GM19099 (cell line): ENCODE data around the gene ADAR.

ENCODE experiments used
- POLR2A ChIP-seq: IDR thresholded peaks from 3 replicates; pipeline ENCODE4 v1.6.1; 2011; ENCODE audit warnings: low read depth; ENCODE audit not compliant: insufficient read length; ENCODE audit errors: extremely low read depth

Gene ADAR, protein sequence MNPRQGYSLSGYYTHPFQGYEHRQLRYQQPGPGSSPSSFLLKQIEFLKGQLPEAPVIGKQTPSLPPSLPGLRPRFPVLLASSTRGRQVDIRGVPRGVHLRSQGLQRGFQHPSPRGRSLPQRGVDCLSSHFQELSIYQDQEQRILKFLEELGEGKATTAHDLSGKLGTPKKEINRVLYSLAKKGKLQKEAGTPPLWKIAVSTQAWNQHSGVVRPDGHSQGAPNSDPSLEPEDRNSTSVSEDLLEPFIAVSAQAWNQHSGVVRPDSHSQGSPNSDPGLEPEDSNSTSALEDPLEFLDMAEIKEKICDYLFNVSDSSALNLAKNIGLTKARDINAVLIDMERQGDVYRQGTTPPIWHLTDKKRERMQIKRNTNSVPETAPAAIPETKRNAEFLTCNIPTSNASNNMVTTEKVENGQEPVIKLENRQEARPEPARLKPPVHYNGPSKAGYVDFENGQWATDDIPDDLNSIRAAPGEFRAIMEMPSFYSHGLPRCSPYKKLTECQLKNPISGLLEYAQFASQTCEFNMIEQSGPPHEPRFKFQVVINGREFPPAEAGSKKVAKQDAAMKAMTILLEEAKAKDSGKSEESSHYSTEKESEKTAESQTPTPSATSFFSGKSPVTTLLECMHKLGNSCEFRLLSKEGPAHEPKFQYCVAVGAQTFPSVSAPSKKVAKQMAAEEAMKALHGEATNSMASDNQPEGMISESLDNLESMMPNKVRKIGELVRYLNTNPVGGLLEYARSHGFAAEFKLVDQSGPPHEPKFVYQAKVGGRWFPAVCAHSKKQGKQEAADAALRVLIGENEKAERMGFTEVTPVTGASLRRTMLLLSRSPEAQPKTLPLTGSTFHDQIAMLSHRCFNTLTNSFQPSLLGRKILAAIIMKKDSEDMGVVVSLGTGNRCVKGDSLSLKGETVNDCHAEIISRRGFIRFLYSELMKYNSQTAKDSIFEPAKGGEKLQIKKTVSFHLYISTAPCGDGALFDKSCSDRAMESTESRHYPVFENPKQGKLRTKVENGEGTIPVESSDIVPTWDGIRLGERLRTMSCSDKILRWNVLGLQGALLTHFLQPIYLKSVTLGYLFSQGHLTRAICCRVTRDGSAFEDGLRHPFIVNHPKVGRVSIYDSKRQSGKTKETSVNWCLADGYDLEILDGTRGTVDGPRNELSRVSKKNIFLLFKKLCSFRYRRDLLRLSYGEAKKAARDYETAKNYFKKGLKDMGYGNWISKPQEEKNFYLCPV

DNA sequence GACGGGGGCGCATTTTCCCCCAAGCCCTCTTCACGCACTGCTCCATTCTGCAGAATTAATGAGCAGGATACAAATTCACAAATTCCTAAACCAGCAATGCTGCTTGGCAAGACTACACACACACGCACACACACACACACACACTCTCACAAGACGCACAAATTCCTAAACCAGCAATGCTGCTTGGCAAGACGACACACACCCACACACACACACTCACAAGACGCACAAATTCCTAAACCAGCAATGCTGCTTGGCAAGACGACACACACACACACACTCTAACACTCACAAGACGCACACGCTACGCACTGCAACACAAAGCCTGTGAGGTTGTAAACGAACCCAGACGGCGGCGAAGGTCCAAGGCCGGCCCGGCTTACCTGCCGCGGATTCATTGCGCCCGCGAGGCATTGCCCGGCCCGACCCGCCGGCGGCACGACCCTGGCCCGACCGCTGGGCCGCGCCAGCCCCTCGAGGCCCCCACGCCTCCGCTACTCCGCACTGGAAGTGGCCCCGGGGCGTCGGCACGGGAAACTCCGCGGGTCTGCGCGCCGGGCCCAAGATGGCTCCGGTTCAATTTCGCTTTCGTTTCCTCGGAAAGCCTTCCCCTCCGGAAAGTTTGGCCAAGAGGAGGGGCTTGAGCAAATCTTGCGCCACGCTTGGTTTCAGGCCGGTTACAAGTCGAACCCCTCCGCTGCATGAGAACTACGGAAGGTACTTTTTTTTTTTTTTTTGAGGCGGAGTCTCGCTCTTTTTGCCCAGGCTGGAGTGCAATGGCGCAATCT is at the start of gene ADAR:
ADAR (minus strand) TSS at position 578 of the 788 bp plus-strand sequence; CDS start at position 398, 180 bp downstream.
- peak; percentile 84 for TF ChIP-seq POLR2A

- TF ChIP-seq POLR2A: no peak
These were observed 49.6 kb upstream of the ADAR start for GRCh38 chr1:154657556-154657955.

GRCh38 chr1:154652893-154653292 is 44.9 kb upstream of the ADAR start:
- no peak for TF ChIP-seq POLR2A

- no peak for TF ChIP-seq POLR2A
These were observed 33.5 kb upstream of the ADAR start for GRCh38 chr1:154641534-154641933.

GRCh38 chr1:154639876-154640275 is 31.9 kb upstream of the ADAR start:
- TF ChIP-seq POLR2A: no peak

DNA sequence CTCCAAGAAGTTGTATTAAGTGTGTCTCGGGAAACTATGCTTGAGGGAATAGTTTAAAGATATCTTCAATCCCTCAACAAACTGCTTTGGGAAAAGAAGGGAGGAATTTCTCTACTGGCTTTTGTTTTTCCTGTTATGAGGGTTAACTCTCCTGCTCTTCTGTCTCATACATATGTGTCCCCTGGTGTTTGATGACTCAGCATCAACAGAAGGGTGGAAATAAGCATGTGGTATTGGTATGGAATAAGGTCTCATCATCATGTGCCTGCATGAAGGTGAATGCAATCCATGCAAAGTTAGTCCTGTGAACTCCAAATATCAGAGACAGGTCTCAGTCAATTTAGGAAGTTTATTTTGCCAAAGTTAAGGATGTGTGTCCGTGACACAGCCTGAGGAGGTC is 27.2 kb upstream of the ADAR start:
- TF ChIP-seq POLR2A: no peak

DNA sequence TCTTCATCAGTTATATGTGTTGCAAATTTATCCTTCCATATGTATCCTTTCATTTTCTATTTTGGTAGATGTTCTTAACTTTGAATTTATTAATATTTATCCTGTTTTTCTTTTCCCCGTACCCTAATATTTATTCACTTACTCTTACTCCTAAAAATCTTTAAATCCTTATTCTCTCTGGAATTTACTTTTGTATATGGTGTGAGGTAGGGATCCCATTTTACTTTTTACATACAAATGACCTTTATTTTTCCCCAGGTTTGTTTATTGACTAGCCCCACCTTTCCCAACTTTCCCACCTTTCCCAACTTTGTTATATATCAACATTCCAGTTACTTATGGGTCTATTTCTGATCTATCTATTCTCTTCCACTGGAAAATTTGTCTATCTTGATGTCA is 21.7 kb upstream of the ADAR start:
- no peak for TF ChIP-seq POLR2A

DNA sequence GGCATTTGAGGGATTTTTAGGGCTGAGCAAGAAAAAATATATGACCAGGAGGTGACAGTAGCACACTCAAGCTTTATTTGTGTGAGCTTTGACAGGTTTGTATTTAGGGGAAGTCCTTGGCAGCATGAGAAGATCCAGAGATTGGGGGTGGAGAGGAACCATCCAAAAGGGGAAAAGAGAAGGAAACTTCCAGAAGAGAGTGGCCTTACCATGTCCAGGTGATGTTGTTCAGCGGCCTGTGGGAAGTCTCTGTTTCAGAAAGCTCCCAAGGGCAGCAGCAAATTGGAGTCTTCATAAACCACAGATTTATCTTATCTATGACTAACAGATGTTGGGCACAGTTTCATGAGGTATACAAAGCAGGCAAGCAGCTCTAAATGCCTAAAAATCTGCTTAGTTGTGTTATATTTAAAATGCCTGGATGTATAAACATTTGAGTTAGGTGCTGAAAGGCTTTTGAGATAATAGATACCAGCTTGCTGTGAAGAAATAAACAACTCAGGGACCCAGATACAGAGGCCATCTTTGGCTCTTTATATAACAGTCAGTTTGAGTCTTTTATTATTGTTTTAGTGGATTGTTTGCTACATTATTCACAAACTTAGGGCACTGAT is 21.2 kb upstream of the ADAR start:
- TF ChIP-seq POLR2A: no peak

DNA sequence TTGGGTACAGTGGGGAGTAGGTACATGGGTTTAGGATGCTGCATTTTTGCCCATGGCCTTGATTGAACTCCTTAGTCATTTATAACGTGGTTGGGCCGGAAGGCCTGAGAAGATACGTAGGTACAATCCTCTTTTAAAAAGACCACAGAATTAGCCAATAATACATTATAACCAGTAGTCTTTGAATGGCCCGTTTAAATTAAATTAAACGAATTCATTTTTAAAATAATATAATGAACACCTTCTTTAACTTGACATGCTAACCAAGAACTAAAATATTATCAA is 20.1 kb upstream of the ADAR start:
- TF ChIP-seq POLR2A: no peak

GRCh38 chr1:154627257-154628120 is 19.5 kb upstream of the ADAR start:
- TF ChIP-seq POLR2A: peak; percentile 58

GRCh38 chr1:154626456-154627256 is 18.7 kb upstream of the ADAR start:
- TF ChIP-seq POLR2A: no peak

DNA sequence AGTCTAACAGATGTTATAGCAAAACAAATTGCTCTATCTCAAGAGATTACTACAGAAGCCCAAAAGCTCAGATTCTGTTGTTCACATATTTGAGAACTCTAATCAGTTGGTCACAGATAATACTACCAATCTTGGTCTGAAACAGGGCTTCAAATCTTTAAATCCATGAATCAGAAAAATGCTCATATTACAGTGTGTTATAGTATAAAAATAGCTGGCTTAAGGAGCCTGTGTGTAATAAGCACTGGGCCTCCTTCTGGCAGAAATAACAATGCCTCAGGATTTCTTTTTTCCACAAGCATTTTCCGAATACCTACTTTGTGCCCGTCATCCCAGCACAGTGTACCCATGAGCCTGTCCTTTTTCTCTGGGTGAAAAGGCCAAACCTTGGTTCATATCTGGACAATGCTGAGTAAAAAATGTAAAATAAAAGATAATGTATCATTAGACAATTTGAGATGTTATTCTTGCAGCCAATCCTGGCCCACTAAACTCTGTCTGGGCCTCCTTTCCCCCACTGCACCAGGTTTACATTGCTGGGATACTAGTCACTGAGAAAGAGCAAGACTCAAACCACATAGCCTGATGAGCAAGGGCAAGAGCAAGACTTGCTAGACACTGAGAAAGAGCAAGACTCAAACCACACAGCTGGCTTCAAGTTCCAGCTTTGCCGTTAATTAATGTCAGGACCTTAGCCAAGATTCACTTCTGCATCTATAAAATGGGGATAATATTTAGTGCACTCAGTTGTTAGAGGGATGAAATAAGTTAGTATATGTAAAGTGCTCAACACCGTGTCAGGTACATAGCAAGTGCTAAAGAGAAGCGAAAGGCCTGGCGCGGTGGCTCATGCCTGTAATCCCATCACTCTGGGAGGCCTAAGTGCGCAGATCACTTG is 17.0 kb upstream of the ADAR start:
- no peak for TF ChIP-seq POLR2A

- TF ChIP-seq POLR2A: no peak
These were observed 15.4 kb upstream of the ADAR start for GRCh38 chr1:154623358-154623757.
